ENCODE results near the gene LRRC36. TPM values are rescaled to one million over a fixed set of nuclear protein-coding genes. Genes with fewer than 3 reads are reported as not detected.
A peak's percentile ranks its signal among the peaks of the same experiment; 100 is the strongest.

The LRRC36 gene
- total RNA-seq: under 1 TPM; 0.81 to 0.90 TPM

- no peaks in the 10 kb centered on the region for H3K9me3 Mint-ChIP-seq
- POLR2A ChIA-PET: interaction anchor here (1.1 kb wide), 2 partner anchors 11 to 14 kb away, joined by 3 to 4 read pairs; no protein-coding TSS in a partner anchor
Observed at GRCh38 chr16:67326472-67327309, at the start of gene LRRC36, which contains the start of gene KCTD19. LRRC36 (plus strand) TSS chr16:67326815; CDS start chr16:67326863, 48 bp downstream. KCTD19 (minus strand) TSS chr16:67326741; CDS start chr16:67326707, 34 bp downstream.

GRCh38 chr16:67277294-67277998 lies 49.2 kb upstream of the LRRC36 start:
- CTCF ChIA-PET: interaction anchor here (0.7 to 2.0 kb wide), 10 partner anchors 11 to 316 kb away, joined by 3 to 8 read pairs (median 3); partner anchors contain the start of genes CES3, KCTD19, LRRC36 and TMEM208
- POLR2A ChIA-PET: interaction anchor here (1.0 to 2.1 kb wide), 2 partner anchors 10 to 33 kb away, joined by 3 to 7 read pairs; no protein-coding TSS in a partner anchor
- H3K27ac Mint-ChIP-seq: peak overlapping the region; percentile 83
- H3K9me3 Mint-ChIP-seq: no peaks in the 10 kb centered on the region
- DNase-seq (peak; percentile 49), ATAC-seq (no peak)
- peaks cover 18% of the 10 kb centered on the region for H3K4me1 Mint-ChIP-seq (ENCODE audit: low read depth)
- no peaks in the 10 kb centered on the region for H3K27me3 Mint-ChIP-seq
- peaks cover 25% of the 10 kb centered on the region for H3K36me3 Mint-ChIP-seq (ENCODE audit: low read depth)
- peak overlapping the region; percentile 89 for H3K4me3 Mint-ChIP-seq
- intact Hi-C loops (cut with micrococcal nuclease): loop anchor here (5.0 kb wide), 1 partner anchor 50 kb away; the partner anchor contains the start of genes KCTD19 and LRRC36
- TF ChIP-seq CTCF (IDR thresholded peaks at IDR 0.05): no peak

More at GRCh38 chr16:67326472-67327309, at the start of gene LRRC36, which contains the start of gene KCTD19:
- ATAC-seq (peak; percentile 91), DNase-seq (peak; percentile 87)
- Mint-ChIP-seq H3K4me3 (peak within 1 kb of the TSS; percentile 91), H3K4me1 (ENCODE audit: low read depth) (peaks cover 16% of the 10 kb centered on the region), H3K27me3 (peaks cover 21% of the 10 kb centered on the region), H3K36me3 (ENCODE audit: low read depth) (no peaks in the 10 kb centered on the region), H3K27ac (peak within 1 kb of the TSS; percentile 88)
- CTCF ChIA-PET: interaction anchor here (0.6 to 3.0 kb wide), 26 partner anchors 9 to 318 kb away, joined by 3 to 13 read pairs (median 4); partner anchors contain the start of genes CARMIL2, TMEM208 and TPPP3
- intact Hi-C loops (cut with micrococcal nuclease): loop anchor here (5.0 kb wide), 1 partner anchor 49 kb away; the partner anchor contains the start of gene PLEKHG4
- peak; percentile 55 for TF ChIP-seq CTCF (IDR thresholded peaks at IDR 0.05)

GRCh38 chr16:67277999-67278772 lies 48.4 kb upstream of the LRRC36 start:
- H3K27me3 Mint-ChIP-seq: no peaks in the 10 kb centered on the region
- POLR2A ChIA-PET: interaction anchor here (0.6 to 2.1 kb wide), 6 partner anchors 10 to 270 kb away, joined by 3 to 7 read pairs (median 3); partner anchors contain the start of gene SLC9A5

More at GRCh38 chr16:67277999-67278772, 48.4 kb upstream of the LRRC36 start:
- Mint-ChIP-seq H3K4me3 (peak overlapping the region; percentile 89), H3K27ac (peak overlapping the region; percentile 90), H3K9me3 (no peaks in the 10 kb centered on the region), H3K4me1 (ENCODE audit: low read depth) (peaks cover 18% of the 10 kb centered on the region), H3K36me3 (ENCODE audit: low read depth) (peaks cover 24% of the 10 kb centered on the region)
- no peak for ATAC-seq
- no peak for DNase-seq
- CTCF ChIA-PET: interaction anchor here (0.6 to 2.0 kb wide), 27 partner anchors 9 to 202 kb away, joined by 3 to 10 read pairs (median 3); partner anchors contain the start of genes ATP6V0D1, KCTD19, LRRC36 and TMEM208
- TF ChIP-seq CTCF (IDR thresholded peaks at IDR 0.05): no peak
- intact Hi-C loops (cut with micrococcal nuclease): loop anchor here (5.0 kb wide), 1 partner anchor 49 kb away; the partner anchor contains the start of genes KCTD19 and LRRC36

All from activated CD8-positive, alpha-beta T cell treated with anti-CD3 and anti-CD28 coated beads for 36 hours (primary cell).